HCT116 (cell line): Measurements from ENCODE around the gene DIS3L2.

Experiments
- EZH2 ChIP-seq: fragments of 200-600 bp; sonication (generic); IDR thresholded peaks from 2 replicates; pipeline ENCODE4 v1.6.1; 2017; ENCODE audit warnings: antibody characterized with exemption, mixed run types
- JUND ChIP-seq: IDR thresholded peaks from 2 replicates; pipeline ENCODE4 v1.6.1; 2012
- POLR2A ChIP-seq: IDR thresholded peaks from 2 replicates; pipeline ENCODE4 v1.7.0; 2011; ENCODE audit warnings: borderline replicate concordance; ENCODE audit not compliant: insufficient read depth, insufficient read length; ENCODE audit errors: extremely low read depth
- RAD21 ChIP-seq: IDR thresholded peaks from 2 replicates; pipeline ENCODE4 v1.6.1; 2012; ENCODE audit warnings: low read depth, mild to moderate bottlenecking
- SRF ChIP-seq: IDR thresholded peaks from 2 replicates; pipeline ENCODE4 v1.6.1; 2012; ENCODE audit warnings: low read depth
- YY1 ChIP-seq: IDR thresholded peaks from 2 replicates; pipeline ENCODE4 v1.6.1; 2011; ENCODE audit warnings: low read length, low read depth, moderate library complexity, mild to moderate bottlenecking; ENCODE audit not compliant: insufficient replicate concordance; ENCODE audit errors: extremely low read depth
- ZNF274 ChIP-seq: fragments of 200-500 bp; sonication (Bioruptor generic); IDR thresholded peaks from 2 replicates; pipeline ENCODE4 v1.6.1; 2014; ENCODE audit warnings: mild to moderate bottlenecking, low read depth, low read length, inconsistent platforms
- TF ChIP-seq, protein P1 (sequence below): IDR thresholded peaks from 2 replicates; pipeline ENCODE4 v1.6.1; 2012
- TF ChIP-seq, protein P2 (sequence below), 3 experiments: fragments of 200-600 bp in 1 of 3; sonication (generic) in 1 of 3; IDR thresholded peaks in 2 of 3; conservative IDR thresholded peaks in 1 of 3; 2 replicates each; pipeline ENCODE4 v1.5.1; 2012 to 2017; ENCODE audit warnings: low read depth in 2 of 3, low read length in 2 of 3, antibody characterized with exemption in 1 of 3, borderline replicate concordance in 1 of 3, control low read depth in 1 of 3, mild to moderate bottlenecking in 1 of 3, mixed read lengths in 1 of 3, mixed run types in 1 of 3, moderate library complexity in 1 of 3; ENCODE audit not compliant: insufficient read depth in 1 of 3

DNA sequence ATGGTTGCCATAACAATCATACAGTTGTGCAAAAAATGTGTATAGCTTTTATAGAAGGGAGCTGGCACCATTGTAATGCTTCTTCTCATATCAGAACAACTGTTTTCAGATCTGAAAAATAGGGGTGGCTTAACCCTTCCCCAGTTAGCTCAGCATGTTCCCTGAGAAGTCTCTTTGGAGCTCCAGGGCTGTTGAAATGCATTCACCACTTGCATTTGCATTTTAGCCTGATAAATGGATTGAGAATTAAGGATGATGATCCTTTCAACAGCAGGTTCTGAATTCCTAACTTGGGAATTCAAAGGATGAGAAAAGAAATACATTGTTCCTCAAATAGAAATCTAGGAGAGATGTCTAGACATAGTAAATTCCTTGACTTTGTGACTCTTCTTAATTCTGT is 235.3 kb downstream of the DIS3L2 start:
- TF ChIP-seq, protein P1, sequence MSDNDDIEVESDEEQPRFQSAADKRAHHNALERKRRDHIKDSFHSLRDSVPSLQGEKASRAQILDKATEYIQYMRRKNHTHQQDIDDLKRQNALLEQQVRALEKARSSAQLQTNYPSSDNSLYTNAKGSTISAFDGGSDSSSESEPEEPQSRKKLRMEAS: no peak
- TF ChIP-seq, protein P2, sequence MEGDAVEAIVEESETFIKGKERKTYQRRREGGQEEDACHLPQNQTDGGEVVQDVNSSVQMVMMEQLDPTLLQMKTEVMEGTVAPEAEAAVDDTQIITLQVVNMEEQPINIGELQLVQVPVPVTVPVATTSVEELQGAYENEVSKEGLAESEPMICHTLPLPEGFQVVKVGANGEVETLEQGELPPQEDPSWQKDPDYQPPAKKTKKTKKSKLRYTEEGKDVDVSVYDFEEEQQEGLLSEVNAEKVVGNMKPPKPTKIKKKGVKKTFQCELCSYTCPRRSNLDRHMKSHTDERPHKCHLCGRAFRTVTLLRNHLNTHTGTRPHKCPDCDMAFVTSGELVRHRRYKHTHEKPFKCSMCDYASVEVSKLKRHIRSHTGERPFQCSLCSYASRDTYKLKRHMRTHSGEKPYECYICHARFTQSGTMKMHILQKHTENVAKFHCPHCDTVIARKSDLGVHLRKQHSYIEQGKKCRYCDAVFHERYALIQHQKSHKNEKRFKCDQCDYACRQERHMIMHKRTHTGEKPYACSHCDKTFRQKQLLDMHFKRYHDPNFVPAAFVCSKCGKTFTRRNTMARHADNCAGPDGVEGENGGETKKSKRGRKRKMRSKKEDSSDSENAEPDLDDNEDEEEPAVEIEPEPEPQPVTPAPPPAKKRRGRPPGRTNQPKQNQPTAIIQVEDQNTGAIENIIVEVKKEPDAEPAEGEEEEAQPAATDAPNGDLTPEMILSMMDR (IDR thresholded peaks at IDR 0.05 in 2 of 3, conservative IDR thresholded peaks at IDR 0.05 in 1 of 3; ENCODE audit: borderline replicate concordance in 1 of 3, insufficient read depth in 1 of 3, low read depth in 2 of 3, low read length in 2 of 3): no peak
- TF ChIP-seq EZH2 (no peak), POLR2A (no peak), JUND (no peak), SRF (no peak), RAD21 (no peak), YY1 (no peak), ZNF274 (no peak)
